Gastrocnemius medialis (tissue), 4 donors: ENCODE measurements around the gene SHROOM3. TPM values are rescaled to one million over a fixed set of nuclear protein-coding genes. Genes with fewer than 3 reads are reported as not detected.

Source experiments
- ATAC-seq, 2 donors: fragments of 150-250 bp; one replicate each; pipeline ENCODE4 v1.9.1; 2016
- DNase-seq, 2 donors: peaks; one replicate each; pipeline ENCODE4 v3.0.0-alpha.2; 2019
- H3K27ac ChIP-seq, 4 donors: fragments of 200-600 bp; sonication (generic); 1 replicate in 1 of 4; 2 replicates in 3 of 4; pipeline ENCODE4 v1.5.1; 2016 to 2018; ENCODE audit warnings: mild to moderate bottlenecking in 2 of 4, moderate library complexity in 1 of 4
- H3K27me3 ChIP-seq, 3 donors: fragments of 200-600 bp; sonication (generic) in 2 of 3; 1 replicate in 1 of 3; 2 replicates in 2 of 3; pipeline versions ENCODE4 v1.5.1 to v1.6.0; 2016 to 2019; ENCODE audit warnings: mild to moderate bottlenecking in 1 of 3, moderate library complexity in 1 of 3
- H3K36me3 ChIP-seq, 2 donors: fragments of 200-600 bp; sonication (generic) in 1 of 2; one replicate each; pipeline ENCODE4 v1.5.1; 2017 to 2018
- H3K4me1 ChIP-seq, 2 donors: fragments of 200-600 bp; sonication (generic) in 1 of 2; one replicate each; pipeline ENCODE4 v1.5.1; 2016 to 2017; ENCODE audit warnings: mild to moderate bottlenecking in 2 of 2
- H3K4me3 ChIP-seq, 4 donors: fragments of 200-600 bp; sonication (generic) in 3 of 4; 1 replicate in 1 of 4; 2 replicates in 3 of 4; pipeline ENCODE4 v1.5.1; 2016 to 2019; ENCODE audit warnings: mild to moderate bottlenecking in 2 of 4
- H3K9me3 ChIP-seq, 3 donors: fragments of 200-600 bp; sonication (generic) in 2 of 3; 1 replicate in 1 of 3; 2 replicates in 2 of 3; pipeline ENCODE4 v1.5.1; 2016 to 2019
- POLR2A ChIP-seq, 2 donors: fragments of 450-650 bp; IDR thresholded peaks; one replicate each; pipeline ENCODE4 v1.6.1; 2017; ENCODE audit warnings: antibody characterized with exemption in 2 of 2, mild to moderate bottlenecking in 2 of 2, moderate library complexity in 2 of 2
- in situ Hi-C, 4 donors: fragments of 200-750 bp; cut with MboI; loops; one replicate each; pipeline versions ENCODE4 v1.15.0 to v1.8.0; 2017; ENCODE audit warnings: low sequenced_read_pairs in 4 of 4
- intact Hi-C: fragments of 100-400 bp; cut with DNase I; formaldehyde crosslinking; loops from one replicate; pipeline ENCODE4 v1.15.1; 2023; ENCODE audit warnings: low total_unique reads
- total RNA-seq, 4 donors: library from RNA; depleted of rRNA; stranded (reverse); fragments of >200 nt; gene quantifications; one replicate each; pipeline versions ENCODE4 v1.1.0 to v1.2.3, GENCODE V29; 2016
- TF ChIP-seq, protein P1 (sequence below), 5 experiments: fragments of 450-650 bp in 3 of 5; fragments of 200-600 bp in 2 of 5; sonication (generic) in 2 of 5; IDR thresholded peaks in 4 of 5; conservative IDR thresholded peaks in 1 of 5; 1 replicate in 4 of 5; 2 replicates in 1 of 5; pipeline ENCODE4 v1.5.1; 2016 to 2019; ENCODE audit warnings: antibody characterized with exemption in 5 of 5, mild to moderate bottlenecking in 3 of 5, moderate library complexity in 3 of 5

SHROOM3 gene
- total RNA-seq, 4 donors from 2014 or later = 0.20 to 1.7 (median 0.98) TPM

DNA sequence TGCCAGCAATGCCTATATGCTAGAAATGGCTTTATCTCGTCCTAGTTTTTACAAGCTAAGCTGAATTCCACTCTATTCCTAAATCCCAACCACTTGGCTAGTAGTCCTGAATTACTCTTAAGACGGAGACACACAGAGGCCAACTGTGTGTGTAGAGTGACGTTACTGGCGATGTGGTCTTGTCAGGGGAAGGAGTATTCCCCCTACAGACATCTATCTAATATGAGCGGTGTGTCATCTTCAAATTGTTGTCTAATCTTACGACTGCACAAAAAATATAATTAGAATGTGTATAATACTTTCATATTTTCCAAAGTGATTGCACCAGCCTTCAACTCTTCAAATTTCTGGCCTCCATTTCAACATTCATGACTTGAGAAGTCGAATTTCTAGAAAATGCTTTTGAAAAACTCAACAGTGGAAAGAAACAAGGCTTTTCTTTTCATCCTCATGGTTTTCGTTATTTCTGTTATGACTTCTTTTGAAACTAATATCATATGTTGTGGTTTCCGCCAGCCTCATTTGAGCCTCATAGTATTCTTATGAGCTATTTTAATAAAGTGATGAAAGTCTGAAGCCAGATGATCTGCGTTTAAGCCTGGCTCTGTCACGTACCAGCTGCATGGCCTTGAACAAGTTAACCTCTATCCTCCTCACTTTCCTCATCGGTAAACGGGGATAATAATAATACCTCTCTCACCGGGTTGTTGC is 330.6 kb downstream of the SHROOM3 start:
- in situ Hi-C loops = no loop called here
- ATAC-seq = no peak

GRCh38 chr4:76767983-76768382 is 333.0 kb downstream of the SHROOM3 start:
- no peak for DNase-seq
- Histone ChIP-seq H3K36me3 (no peaks in the 10 kb centered on the region), H3K27ac (no peak overlapping the region), H3K27me3 (no peaks in the 10 kb centered on the region), H3K4me1 (no peaks in the 10 kb centered on the region), H3K9me3 (no peaks in the 10 kb centered on the region), H3K4me3 (no peak overlapping the region)
- TF ChIP-seq, protein P1, sequence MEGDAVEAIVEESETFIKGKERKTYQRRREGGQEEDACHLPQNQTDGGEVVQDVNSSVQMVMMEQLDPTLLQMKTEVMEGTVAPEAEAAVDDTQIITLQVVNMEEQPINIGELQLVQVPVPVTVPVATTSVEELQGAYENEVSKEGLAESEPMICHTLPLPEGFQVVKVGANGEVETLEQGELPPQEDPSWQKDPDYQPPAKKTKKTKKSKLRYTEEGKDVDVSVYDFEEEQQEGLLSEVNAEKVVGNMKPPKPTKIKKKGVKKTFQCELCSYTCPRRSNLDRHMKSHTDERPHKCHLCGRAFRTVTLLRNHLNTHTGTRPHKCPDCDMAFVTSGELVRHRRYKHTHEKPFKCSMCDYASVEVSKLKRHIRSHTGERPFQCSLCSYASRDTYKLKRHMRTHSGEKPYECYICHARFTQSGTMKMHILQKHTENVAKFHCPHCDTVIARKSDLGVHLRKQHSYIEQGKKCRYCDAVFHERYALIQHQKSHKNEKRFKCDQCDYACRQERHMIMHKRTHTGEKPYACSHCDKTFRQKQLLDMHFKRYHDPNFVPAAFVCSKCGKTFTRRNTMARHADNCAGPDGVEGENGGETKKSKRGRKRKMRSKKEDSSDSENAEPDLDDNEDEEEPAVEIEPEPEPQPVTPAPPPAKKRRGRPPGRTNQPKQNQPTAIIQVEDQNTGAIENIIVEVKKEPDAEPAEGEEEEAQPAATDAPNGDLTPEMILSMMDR (IDR thresholded peaks at IDR 0.05 in 4 of 5, conservative IDR thresholded peaks at IDR 0.05 in 1 of 5) = no peak
- TF ChIP-seq POLR2A (IDR thresholded peaks at IDR 0.05) = no peak
- intact Hi-C loops = no loop called here
- no peak for ATAC-seq
- in situ Hi-C loops = no loop called here

More for the DNA sequence above, 330.6 kb downstream of the SHROOM3 start:
- Histone ChIP-seq H3K4me1 (no peaks in the 10 kb centered on the region), H3K27ac (no peak overlapping the region), H3K9me3 (no peaks in the 10 kb centered on the region), H3K27me3 (no peaks in the 10 kb centered on the region), H3K36me3 (no peaks in the 10 kb centered on the region), H3K4me3 (no peak overlapping the region)
- intact Hi-C loops = no loop called here
- DNase-seq = no peak
- no peak for TF ChIP-seq POLR2A (IDR thresholded peaks at IDR 0.05)
- TF ChIP-seq, protein P1 (IDR thresholded peaks at IDR 0.05 in 4 of 5, conservative IDR thresholded peaks at IDR 0.05 in 1 of 5) = no peak

GRCh38 chr4:76772498-76773106 is 337.6 kb downstream of the SHROOM3 start:
- DNase-seq (no peak), ATAC-seq (no peak)
- Histone ChIP-seq H3K4me1 (no peaks in the 10 kb centered on the region), H3K36me3 (no peaks in the 10 kb centered on the region), H3K9me3 (no peaks in the 10 kb centered on the region), H3K27ac (no peak overlapping the region), H3K27me3 (no peaks in the 10 kb centered on the region), H3K4me3 (no peak overlapping the region)
- TF ChIP-seq, protein P1 (IDR thresholded peaks at IDR 0.05 in 4 of 5, conservative IDR thresholded peaks at IDR 0.05 in 1 of 5) = no peak
- TF ChIP-seq POLR2A (IDR thresholded peaks at IDR 0.05) = no peak
- in situ Hi-C loops = no loop called here
- intact Hi-C loops = no loop called here

- Histone ChIP-seq H3K4me1 (no peaks in the 10 kb centered on the region), H3K4me3 (no peak overlapping the region), H3K27ac (no peak overlapping the region), H3K27me3 (no peaks in the 10 kb centered on the region), H3K9me3 (no peaks in the 10 kb centered on the region), H3K36me3 (no peaks in the 10 kb centered on the region)
- TF ChIP-seq, protein P1 (IDR thresholded peaks at IDR 0.05 in 4 of 5, conservative IDR thresholded peaks at IDR 0.05 in 1 of 5) = no peak
- no peak for TF ChIP-seq POLR2A (IDR thresholded peaks at IDR 0.05)
- DNase-seq (no peak), ATAC-seq (no peak)
- in situ Hi-C loops = no loop called here
- intact Hi-C loops = no loop called here
These were observed 338.7 kb downstream of the SHROOM3 start for GRCh38 chr4:76773766-76774165.
